ENCODE results near the gene CD300H.

CD300H gene

DNA sequence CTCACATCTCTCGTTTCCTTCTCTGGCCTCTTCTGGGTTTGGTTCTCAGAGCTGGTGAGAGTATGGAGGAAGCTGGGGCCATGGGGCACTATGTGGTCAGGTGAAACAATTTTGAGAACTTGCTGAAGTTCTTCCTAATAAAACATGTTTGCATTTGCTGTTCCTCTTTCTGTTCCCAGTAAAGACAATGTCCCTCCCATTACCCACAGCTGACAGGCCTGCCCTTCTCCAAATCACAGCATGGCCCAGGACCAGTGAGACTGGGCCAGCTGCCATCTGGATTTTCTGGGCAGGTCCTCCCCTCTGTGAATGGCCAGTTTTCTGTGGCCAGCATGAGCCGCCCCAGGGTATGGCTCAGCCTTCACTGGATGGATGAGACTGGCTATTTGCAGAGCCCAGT, at the start of gene CD300H:
Gene CD300H, minus strand, starts transcription at position 113 of the 400 bp plus-strand sequence.
- DNase-seq (ENCODE audit: low read depth): no peak

DNA sequence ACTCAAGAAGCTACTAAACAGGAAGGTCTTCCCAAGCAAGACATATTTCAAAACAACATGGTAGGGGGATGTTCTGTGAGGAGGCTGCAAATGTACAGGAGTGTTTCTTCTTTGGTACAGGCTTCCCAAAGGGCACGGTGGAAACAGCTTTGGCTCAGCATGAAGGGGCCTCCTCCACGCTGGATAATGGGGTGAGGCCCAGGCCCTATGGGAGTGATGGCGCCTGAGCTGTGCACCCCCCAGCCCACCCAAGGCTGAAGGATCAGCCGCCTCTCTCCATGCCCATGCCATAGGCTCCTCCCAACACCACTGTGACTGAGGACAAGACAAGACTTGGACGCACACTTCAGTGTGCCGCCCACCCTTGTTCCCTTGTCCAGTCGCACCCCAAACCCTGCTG, 49.4 kb upstream of the CD300H start:
- DNase-seq (ENCODE audit: low read depth): no peak

- DNase-seq (ENCODE audit: low read depth): no peak
Observed at GRCh38 chr17:74612046-74612445, 44.7 kb upstream of the CD300H start.

- DNase-seq (ENCODE audit: low read depth): no peak
Observed at GRCh38 chr17:74610108-74610507, 42.8 kb upstream of the CD300H start.

- DNase-seq (ENCODE audit: low read depth): no peak
Observed at GRCh38 chr17:74608511-74608910, 41.2 kb upstream of the CD300H start.

- DNase-seq (ENCODE audit: low read depth): no peak
Observed at GRCh38 chr17:74607221-74607620, 39.9 kb upstream of the CD300H start.

DNA sequence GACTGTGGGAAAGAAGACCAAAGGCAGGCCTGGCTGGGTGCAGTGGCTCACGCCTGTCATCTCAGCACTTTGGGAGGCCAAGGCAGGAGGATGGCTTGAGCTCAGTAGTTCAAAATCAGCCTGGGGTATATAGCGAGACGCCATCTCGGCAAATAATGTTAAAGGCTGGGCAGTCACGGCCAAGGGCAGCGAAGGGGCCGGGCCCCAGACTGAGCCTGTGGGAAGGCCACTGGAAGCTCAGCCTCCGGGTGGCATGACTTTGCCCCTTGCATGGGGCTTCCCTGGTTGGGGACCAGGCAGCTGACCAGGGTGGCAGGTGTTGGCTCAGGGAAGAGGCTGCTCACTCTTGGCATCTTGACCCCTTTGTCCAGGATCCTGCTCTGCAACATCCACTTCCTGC, 38.7 kb upstream of the CD300H start:
- no peak for DNase-seq (ENCODE audit: low read depth)

GRCh38 chr17:74605361-74605760, 38.1 kb upstream of the CD300H start:
- no peak for DNase-seq (ENCODE audit: low read depth)

DNA sequence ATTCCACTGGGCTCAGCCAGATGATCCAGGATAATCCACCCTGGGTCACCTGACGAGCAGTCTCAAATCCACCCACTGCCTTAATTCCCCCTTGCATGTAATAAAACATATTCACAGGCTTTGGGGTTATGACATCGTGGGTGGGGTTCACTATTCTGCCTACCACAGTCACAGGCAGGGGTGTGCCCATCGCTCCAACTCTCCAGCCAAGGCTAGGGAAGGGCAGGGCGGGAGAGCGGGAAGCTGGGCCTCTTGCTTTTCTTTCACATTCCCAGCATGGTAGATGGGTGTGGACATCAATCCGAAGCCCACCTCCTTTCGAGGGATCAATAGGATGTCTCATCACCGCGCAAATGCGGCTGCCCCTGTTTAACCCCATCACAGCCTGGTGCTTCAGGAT, 37.5 kb upstream of the CD300H start:
- no peak for DNase-seq (ENCODE audit: low read depth)

- DNase-seq (ENCODE audit: low read depth): no peak
Observed at GRCh38 chr17:74604200-74604599, 36.9 kb upstream of the CD300H start.

GRCh38 chr17:74603746-74604145, 36.4 kb upstream of the CD300H start:
- DNase-seq (ENCODE audit: low read depth): no peak

GRCh38 chr17:74603037-74603635, 35.8 kb upstream of the CD300H start:
- no peak for DNase-seq (ENCODE audit: low read depth)

GRCh38 chr17:74601944-74602572, 34.7 kb upstream of the CD300H start:
- DNase-seq (ENCODE audit: low read depth): no peak

- DNase-seq (ENCODE audit: low read depth): no peak
Observed at GRCh38 chr17:74599448-74599939, 32.2 kb upstream of the CD300H start.

DNA sequence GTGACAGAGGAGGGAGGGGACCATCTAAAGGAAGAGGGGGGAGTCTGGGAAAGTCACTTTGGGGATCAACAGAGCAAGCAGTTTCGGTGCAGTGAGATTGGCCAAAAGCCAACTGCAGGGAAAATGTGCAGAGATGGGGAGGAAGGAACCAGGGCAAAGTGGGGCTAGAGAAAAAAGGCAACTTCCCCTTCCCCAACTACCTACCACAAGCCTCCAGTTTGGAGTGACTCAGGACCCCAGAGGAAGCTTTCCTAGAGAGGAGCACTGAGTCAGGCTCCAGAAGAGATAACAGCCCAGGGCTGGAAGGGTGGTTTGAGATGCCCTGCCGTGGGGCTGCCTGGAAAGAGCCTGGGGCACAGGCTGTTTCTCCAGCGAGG, 31.7 kb upstream of the CD300H start:
- no peak for DNase-seq (ENCODE audit: low read depth)

DNA sequence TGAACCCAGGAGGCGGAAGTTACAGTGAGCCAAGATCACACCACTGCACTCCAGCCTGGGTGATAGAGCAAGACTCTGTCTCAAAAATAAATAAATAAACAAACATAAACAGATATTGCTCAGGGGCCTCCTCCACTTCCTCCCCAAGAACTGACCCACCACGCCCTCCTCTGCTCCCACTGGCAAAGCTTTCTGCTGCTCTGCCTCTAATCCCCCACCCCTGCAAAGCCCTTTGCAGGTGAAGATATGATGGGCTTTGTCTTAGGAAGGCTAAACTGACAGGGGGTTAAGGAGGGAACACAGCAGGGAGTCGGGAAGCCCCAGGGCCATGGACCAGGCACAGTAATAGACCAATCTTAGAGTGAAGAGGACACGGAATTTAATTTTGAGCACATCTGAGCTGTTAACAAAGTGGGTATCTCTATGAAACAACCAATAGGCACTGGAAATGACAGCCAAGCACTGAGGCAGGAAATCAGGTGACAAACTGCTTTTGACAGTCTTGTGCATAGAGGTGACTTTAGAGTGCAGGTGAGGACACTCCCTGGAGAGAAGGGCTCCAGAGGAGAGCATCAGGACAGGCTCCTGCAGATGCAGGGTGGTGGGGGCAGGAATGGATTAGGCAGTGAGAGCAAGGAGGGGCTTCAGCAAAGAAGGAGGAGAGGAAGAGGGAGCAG, 31.2 kb upstream of the CD300H start:
- no peak for DNase-seq (ENCODE audit: low read depth)

DNA sequence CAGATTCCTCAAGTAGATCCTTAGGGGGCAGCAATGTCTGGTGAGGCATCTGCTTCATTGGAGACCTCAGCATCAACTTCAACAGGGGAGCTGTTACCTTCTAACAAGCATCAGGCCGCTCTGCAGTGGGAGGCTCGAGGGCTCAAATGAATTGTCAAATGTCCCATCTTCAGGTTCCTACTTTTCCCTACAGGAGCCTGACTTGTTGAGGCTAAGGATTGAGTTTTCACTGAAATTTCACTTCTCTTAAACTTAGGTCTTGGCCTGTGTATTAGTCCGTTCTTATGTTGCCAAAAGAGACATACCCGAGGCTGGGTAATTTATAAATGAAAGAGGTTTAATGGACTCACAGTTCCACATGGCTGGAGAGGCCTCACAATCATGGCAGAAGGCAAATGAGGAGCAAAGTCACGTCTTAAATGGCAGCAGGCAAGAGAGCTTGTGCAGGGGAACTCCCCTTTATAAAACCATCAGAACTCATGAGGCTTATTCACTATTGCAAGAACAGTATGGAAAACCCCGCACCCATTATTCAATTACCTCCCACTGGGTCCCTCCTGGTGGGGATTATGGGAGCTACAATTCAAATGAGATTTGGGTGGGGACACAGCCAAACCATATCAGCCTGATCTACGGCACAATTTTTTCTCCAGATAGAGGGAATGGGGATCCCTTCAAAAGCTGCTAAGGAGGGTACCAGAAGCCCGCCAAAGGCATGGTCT, 29.9 kb upstream of the CD300H start:
- DNase-seq (ENCODE audit: low read depth): no peak

DNA sequence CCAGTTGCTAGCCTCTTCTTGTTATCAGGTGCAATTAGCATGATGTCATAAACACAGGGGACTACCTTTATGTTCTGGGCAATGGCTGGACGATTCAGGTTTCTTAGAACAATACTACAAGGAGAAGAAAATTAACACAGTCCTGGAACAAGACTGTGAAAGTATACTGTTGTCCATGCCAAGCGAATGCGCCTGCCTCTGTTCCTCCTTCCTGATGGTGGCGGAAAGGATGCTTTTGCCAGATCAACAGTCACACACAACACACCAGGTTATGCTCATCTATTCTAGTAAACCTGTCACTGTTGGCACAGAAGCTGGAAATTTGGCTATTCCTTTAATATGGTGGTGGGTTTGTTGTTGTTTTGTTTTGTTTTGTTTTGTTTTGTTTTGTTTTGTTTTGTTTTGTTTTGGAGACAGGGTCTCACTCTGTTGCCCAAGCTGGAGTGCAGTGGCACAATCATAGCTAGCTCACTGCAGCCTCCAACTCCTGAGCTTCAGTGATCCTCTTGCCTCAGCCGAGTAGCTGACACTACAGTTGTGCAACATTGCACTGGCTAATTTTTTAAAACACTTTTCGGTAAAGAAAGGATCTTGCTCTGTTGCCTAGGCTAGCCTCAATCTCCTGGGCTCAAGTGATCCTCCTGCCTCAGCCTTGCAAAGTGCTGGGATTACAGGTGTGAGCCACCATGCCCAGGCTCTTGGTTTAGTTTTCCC, 27.9 kb upstream of the CD300H start:
- no peak for DNase-seq (ENCODE audit: low read depth)

- DNase-seq (ENCODE audit: low read depth): no peak
Observed at GRCh38 chr17:74592087-74592990, 25.0 kb upstream of the CD300H start, which contains the start of gene CD300LD. Gene CD300LD, minus strand, starts transcription at chr17:74592283. Its CDS starts 81 bp downstream, at chr17:74592202.

GRCh38 chr17:74591503-74591902, 24.2 kb upstream of the CD300H start:
- no peak for DNase-seq (ENCODE audit: low read depth)

DNA sequence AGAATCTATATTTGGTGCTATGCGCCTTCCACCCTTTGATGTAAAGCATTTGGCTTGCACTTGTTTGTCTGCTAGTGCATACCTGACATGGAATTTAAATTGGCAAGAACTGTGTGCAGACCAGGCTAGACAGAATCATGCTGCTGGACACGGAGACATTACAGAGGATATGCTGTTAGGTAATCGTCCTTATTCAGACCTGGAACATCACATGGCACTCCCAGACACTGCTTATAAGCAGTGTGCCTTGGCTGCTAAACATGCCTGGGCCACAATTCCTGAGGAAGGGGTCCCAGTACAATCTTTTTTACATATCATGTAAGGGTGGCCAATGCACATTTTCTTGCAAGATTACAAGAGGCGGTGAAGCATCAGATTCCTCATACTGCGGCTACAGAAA, 18.4 kb upstream of the CD300H start:
- DNase-seq (ENCODE audit: low read depth): no peak
